Mesothelial cell of epicardium (in vitro differentiated cells): Measurements from ENCODE around the gene TNPO3. TPM values are rescaled to one million over a fixed set of nuclear protein-coding genes. Genes with fewer than 3 reads are reported as not detected.

Experiments
- DNase-seq, 2 experiments: peaks; one replicate each; pipeline ENCODE4 v3.0.0; 2021; ENCODE audit warnings: low spot score in 2 of 2; ENCODE audit not compliant: unreplicated experiment in 2 of 2
- H3K27ac Mint-ChIP-seq: 2 replicates; pipeline ENCODE4 v1.8.0; 2021; ENCODE audit warnings: mixed read lengths
- H3K27me3 Mint-ChIP-seq: 2 replicates; pipeline ENCODE4 v1.8.0; 2021; ENCODE audit warnings: low read depth, mixed read lengths
- H3K36me3 Mint-ChIP-seq: 2 replicates; pipeline ENCODE4 v1.8.0; 2021; ENCODE audit warnings: mixed read lengths
- H3K4me1 Mint-ChIP-seq: 2 replicates; pipeline ENCODE4 v1.8.0; 2021; ENCODE audit warnings: mixed read lengths
- H3K4me3 Mint-ChIP-seq: 2 replicates; pipeline ENCODE4 v1.8.0; 2021; ENCODE audit warnings: mild to moderate bottlenecking, moderate library complexity, mixed read lengths
- H3K9me3 Mint-ChIP-seq: 2 replicates; pipeline ENCODE4 v1.8.0; 2021; ENCODE audit warnings: mixed read lengths
- CTCF ChIP-seq: fragments of 200-600 bp; sonication (generic); IDR thresholded peaks from one replicate; pipeline ENCODE4 v1.5.0; 2021; ENCODE audit warnings: antibody characterized with exemption; ENCODE audit not compliant: unreplicated experiment
- total RNA-seq: library from RNA; stranded (reverse); gene quantifications from 3 replicates; pipeline ENCODE4 v1.2.1, GENCODE V29; 2021

TNPO3 gene
- total RNA-seq, 1 donor from 2014 or later: 40.2 TPM

GRCh38 chr7:129021656-129022055 is 33.3 kb downstream of the TNPO3 start:
- TF ChIP-seq CTCF: no peak
- Mint-ChIP-seq H3K4me3 (no peak overlapping the region), H3K27ac (peak overlapping the region; percentile 81), H3K4me1 (peaks cover 10% of the 10 kb centered on the region), H3K27me3 (no peaks in the 10 kb centered on the region), H3K9me3 (no peaks in the 10 kb centered on the region), H3K36me3 (no peaks in the 10 kb centered on the region)
- no peak for DNase-seq

DNA sequence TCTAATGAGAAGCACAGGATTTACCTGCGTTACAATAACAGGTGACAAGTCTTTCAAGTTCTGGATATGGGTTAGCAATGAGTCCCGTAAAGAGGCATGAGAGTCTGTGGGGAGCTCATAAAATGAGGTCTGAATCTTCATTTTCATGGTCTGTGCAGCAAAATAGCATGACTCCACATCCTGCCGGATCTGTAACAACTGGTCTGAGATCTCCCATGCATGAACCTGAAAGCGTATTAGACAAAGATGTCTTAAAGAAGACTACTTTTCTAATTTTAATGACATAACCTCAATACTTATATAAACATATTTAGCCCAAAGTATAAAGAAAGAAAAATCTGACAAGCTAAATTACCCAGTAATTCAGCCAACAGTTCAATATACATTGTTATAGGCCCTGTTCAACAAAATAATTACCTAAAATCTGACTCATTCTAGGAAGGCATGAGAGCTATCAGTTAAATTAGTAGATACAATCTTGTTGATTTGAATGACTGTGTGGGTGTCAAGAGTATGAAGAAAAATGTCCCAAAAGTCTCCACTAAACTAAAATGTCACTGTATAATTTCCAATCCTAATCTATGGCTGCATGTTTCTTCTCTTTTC is 36.9 kb downstream of the TNPO3 start:
- Mint-ChIP-seq H3K27ac (no peak overlapping the region), H3K36me3 (peaks cover 21% of the 10 kb centered on the region), H3K27me3 (no peaks in the 10 kb centered on the region), H3K4me1 (peaks cover 9% of the 10 kb centered on the region), H3K9me3 (no peaks in the 10 kb centered on the region), H3K4me3 (no peak overlapping the region)
- no peak for TF ChIP-seq CTCF
- DNase-seq: no peak

- Mint-ChIP-seq H3K4me3 (no peak overlapping the region), H3K36me3 (peaks cover 26% of the 10 kb centered on the region), H3K9me3 (no peaks in the 10 kb centered on the region), H3K27me3 (no peaks in the 10 kb centered on the region), H3K4me1 (peaks cover 9% of the 10 kb centered on the region), H3K27ac (no peak overlapping the region)
- TF ChIP-seq CTCF: no peak
- no peak for DNase-seq
Measured at GRCh38 chr7:129017264-129017663, 37.6 kb downstream of the TNPO3 start.

GRCh38 chr7:129014501-129015101 is 40.3 kb downstream of the TNPO3 start:
- TF ChIP-seq CTCF: no peak

DNA sequence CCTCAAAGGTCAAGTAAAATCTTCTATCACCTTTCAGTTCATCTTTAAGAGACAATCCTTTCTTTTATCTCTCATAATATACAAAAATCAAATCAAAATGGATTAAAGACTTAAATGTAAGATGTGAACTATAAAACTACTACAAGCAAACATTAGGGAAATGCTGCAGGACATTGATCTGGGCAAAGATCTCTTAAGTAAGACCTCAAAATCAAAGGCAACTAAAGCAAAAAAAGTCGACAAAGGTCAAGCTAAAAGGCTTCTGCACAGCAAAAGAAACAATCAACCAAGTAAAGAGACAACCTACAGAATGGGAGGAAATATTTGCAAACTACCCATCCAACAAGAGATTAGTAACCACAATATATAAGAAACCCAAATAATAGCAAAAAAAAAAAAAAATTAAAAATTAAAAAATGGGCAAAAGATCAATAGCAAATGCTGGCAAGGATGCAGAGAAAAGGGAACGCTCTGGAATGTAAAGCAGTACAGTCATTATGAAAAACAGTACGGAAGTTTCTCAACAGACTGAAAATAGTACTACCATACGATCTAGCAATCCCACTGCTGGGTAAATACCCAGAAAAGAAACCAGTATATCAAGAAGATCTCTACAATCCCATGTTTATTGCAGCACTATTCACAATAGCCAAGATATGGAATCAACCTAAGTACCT is 41.7 kb downstream of the TNPO3 start:
- H3K4me1 Mint-ChIP-seq: peaks cover 6% of the 10 kb centered on the region
- H3K27ac Mint-ChIP-seq: no peak overlapping the region
- DNase-seq: no peak
- no peaks in the 10 kb centered on the region for H3K27me3 Mint-ChIP-seq
- H3K36me3 Mint-ChIP-seq: peaks cover 28% of the 10 kb centered on the region
- H3K9me3 Mint-ChIP-seq: no peaks in the 10 kb centered on the region
- no peak for TF ChIP-seq CTCF
- H3K4me3 Mint-ChIP-seq: no peak overlapping the region

More at GRCh38 chr7:129014501-129015101, 40.3 kb downstream of the TNPO3 start:
- H3K4me1 Mint-ChIP-seq: no peaks in the 10 kb centered on the region
- no peak overlapping the region for H3K4me3 Mint-ChIP-seq
- H3K36me3 Mint-ChIP-seq: peaks cover 28% of the 10 kb centered on the region
- no peaks in the 10 kb centered on the region for H3K9me3 Mint-ChIP-seq
- H3K27me3 Mint-ChIP-seq: no peaks in the 10 kb centered on the region
- H3K27ac Mint-ChIP-seq: no peak overlapping the region
- no peak for DNase-seq
